Nephron progenitor cell (in vitro differentiated cells): Measurements from ENCODE around the gene FBXO28.
"Not testable (repeated sequence)": the region's sequence is repeated elsewhere in the genome, so short reads cannot be mapped to it uniquely, and the experiment has no call there.

ENCODE experiments used
- DNase-seq: peaks from one replicate; pipeline ENCODE4 v3.0.0; 2021
- H3K27ac Mint-ChIP-seq: 2 replicates; pipeline ENCODE4 v1.8.0; 2021; ENCODE audit warnings: mild to moderate bottlenecking, moderate library complexity, mixed read lengths
- H3K27me3 Mint-ChIP-seq: 2 replicates; pipeline ENCODE4 v1.8.0; 2021; ENCODE audit warnings: mild to moderate bottlenecking, low read depth, mixed read lengths; ENCODE audit not compliant: poor library complexity
- H3K36me3 Mint-ChIP-seq: 2 replicates; pipeline ENCODE4 v1.8.0; 2021; ENCODE audit warnings: low read depth, mixed read lengths
- H3K4me1 Mint-ChIP-seq: 2 replicates; pipeline ENCODE4 v1.8.0; 2021; ENCODE audit warnings: mixed read lengths
- H3K4me3 Mint-ChIP-seq: 2 replicates; pipeline ENCODE4 v1.8.0; 2021; ENCODE audit warnings: mild to moderate bottlenecking, moderate library complexity, mixed read lengths
- H3K9me3 Mint-ChIP-seq: 2 replicates; pipeline ENCODE4 v1.8.0; 2021; ENCODE audit warnings: mild to moderate bottlenecking, moderate library complexity, mixed read lengths
- TF ChIP-seq, protein P1 (sequence below): fragments of 200-600 bp; sonication (generic); IDR thresholded peaks from 2 replicates; pipeline ENCODE4 v1.5.0; 2021; ENCODE audit warnings: antibody characterized with exemption

The FBXO28 gene

DNA sequence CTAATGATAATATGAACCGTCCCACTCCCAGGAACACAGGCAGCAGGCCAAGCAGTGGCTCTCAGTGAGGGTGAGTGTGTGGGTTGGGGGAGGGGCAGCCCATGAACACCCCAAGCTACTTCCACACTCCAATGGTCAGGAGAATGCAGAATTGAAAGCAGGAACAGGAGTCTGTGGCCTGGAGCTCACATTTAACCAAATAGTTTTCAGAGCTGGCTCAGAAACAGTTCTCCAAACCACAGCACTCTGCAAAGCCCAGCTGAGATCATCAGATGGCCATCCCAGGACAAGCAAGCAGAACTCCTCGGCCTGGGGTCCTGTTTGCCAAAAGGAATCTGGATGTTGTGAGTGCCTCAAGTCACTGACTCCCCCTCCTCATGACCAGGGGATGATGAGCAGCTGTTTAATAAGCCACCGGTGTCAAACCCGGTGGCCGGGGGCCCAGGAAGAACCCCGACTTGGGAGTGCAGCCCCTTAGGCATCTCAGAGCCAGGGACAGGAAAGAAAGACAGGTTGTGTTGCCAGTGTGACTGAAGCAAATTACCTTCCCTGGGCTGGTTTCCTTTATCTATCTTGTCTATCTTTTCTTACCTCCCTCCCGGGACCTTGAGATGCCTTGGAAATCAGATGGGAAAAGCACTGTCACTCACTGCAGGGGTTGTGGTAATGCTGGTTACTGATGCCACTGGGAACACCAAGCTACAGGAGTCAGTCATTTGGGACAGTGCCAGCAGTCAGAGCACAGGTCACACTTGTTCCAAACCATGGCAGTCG lies 89.5 kb downstream of the FBXO28 start:
- Mint-ChIP-seq H3K4me3 (peak overlapping the region; percentile 19), H3K36me3 (peaks cover under 1% of the 10 kb centered on the region), H3K27ac (peak overlapping the region; percentile 91), H3K9me3 (no peaks in the 10 kb centered on the region), H3K4me1 (peaks cover 37% of the 10 kb centered on the region), H3K27me3 (peaks cover 3% of the 10 kb centered on the region)
- peak; percentile 39 for DNase-seq
- TF ChIP-seq, protein P1, sequence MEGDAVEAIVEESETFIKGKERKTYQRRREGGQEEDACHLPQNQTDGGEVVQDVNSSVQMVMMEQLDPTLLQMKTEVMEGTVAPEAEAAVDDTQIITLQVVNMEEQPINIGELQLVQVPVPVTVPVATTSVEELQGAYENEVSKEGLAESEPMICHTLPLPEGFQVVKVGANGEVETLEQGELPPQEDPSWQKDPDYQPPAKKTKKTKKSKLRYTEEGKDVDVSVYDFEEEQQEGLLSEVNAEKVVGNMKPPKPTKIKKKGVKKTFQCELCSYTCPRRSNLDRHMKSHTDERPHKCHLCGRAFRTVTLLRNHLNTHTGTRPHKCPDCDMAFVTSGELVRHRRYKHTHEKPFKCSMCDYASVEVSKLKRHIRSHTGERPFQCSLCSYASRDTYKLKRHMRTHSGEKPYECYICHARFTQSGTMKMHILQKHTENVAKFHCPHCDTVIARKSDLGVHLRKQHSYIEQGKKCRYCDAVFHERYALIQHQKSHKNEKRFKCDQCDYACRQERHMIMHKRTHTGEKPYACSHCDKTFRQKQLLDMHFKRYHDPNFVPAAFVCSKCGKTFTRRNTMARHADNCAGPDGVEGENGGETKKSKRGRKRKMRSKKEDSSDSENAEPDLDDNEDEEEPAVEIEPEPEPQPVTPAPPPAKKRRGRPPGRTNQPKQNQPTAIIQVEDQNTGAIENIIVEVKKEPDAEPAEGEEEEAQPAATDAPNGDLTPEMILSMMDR: no peak

- no peak for DNase-seq
- Mint-ChIP-seq H3K4me3 (no peak overlapping the region), H3K4me1 (peaks cover 45% of the 10 kb centered on the region), H3K27me3 (no peaks in the 10 kb centered on the region), H3K36me3 (no peaks in the 10 kb centered on the region), H3K27ac (no peak overlapping the region), H3K9me3 (no peaks in the 10 kb centered on the region)
- TF ChIP-seq, protein P1: no peak
Measured at GRCh38 chr1:224205438-224205840, 91.5 kb downstream of the FBXO28 start.

DNA sequence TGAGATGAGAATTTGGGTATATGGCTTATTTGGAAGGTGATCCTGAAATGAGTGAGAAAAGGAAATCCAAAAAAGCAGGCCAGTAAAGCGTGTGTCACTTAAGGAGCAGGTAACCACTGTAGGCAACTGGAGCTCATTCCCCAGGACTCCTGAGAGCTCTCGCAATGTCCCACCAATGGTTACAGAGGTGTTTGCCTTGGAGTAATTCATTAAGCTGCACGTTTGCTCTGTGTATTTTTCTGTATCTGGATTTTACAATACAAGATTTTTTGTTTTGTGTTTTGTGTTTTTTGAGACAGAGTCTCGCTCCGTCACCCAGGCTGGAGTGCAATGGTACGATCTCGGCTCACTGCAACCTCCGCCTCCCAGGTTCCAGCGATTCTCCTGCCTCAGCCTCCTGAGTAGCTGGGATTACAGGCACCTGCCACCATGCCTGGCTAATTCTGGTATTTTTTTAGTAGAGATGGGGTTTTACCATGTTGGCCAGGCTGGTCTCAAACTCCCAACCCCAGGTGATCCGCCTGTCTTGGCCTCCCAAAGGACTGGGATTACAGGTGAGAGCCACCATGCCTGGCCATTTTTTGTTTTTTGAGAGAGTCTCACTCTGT lies 92.1 kb downstream of the FBXO28 start:
- H3K27ac Mint-ChIP-seq, DNase-seq, H3K4me3 Mint-ChIP-seq, H3K36me3 Mint-ChIP-seq, H3K27me3 Mint-ChIP-seq, H3K9me3 Mint-ChIP-seq: not testable (repeated sequence)
- peaks cover 49% of the 10 kb centered on the region for H3K4me1 Mint-ChIP-seq

DNA sequence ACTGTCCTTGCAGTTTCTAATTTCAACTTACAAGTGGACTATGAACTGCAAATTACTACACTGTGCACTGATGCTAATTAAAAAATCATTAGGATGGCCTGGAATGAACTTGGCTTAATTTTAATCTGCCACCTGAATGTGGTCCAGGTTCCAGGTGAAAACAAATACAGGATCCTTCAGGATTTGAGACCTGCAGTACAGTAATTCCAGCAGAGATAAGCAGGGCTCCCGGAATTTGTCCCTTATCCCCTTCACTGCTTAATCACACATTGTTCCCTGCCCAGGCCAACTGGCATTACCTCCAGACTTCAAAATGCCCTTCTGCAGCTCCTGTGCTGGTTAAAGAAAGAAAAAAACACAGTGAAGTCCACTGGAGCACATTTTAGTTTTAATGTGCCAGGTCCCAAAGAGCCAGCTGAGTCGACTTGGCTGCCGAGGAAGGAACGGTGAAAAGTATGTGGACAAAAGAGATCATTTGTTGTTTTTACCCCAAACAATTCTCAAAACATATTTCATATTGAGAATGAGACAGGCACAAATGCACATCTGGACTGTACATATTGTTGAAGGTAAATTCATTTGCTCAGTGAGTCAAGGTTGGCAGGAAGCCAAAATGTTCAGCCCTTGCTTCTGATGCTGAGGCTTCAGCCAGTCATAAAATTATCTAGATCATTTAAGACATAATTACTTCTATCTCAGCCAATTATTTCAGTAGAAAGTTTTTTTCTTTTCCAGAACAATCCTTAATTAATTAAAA lies 97.5 kb downstream of the FBXO28 start:
- H3K9me3 Mint-ChIP-seq: no peaks in the 10 kb centered on the region
- no peak overlapping the region for H3K27ac Mint-ChIP-seq
- H3K27me3 Mint-ChIP-seq: no peaks in the 10 kb centered on the region
- no peak overlapping the region for H3K4me3 Mint-ChIP-seq
- H3K36me3 Mint-ChIP-seq: no peaks in the 10 kb centered on the region
- DNase-seq: no peak
- TF ChIP-seq, protein P1: no peak
- peaks cover 48% of the 10 kb centered on the region for H3K4me1 Mint-ChIP-seq
